T-helper 2 cell treated with Interferon-gamma antibody and Interleukin-4, amounts not matched to agents 5 μg/mL and 100 μg/mL, for 36 hours (primary cell): ENCODE results near the gene ACOT8.
"Not testable (repeated sequence)": the region's sequence is repeated elsewhere in the genome, so short reads cannot be mapped to it uniquely, and the experiment has no call there.

Source experiments
- DNase-seq: peaks from one replicate; pipeline ENCODE4 v3.0.0; 2021; ENCODE audit warnings: low spot score
- H3K27ac Mint-ChIP-seq: one replicate; pipeline ENCODE4 v1.8.0; 2021; ENCODE audit warnings: mild to moderate bottlenecking, mixed read lengths
- H3K27me3 Mint-ChIP-seq: one replicate; pipeline ENCODE4 v1.8.0; 2021; ENCODE audit warnings: low read depth, mixed read lengths
- H3K36me3 Mint-ChIP-seq: one replicate; pipeline ENCODE4 v1.8.0; 2021; ENCODE audit warnings: low read depth, mixed read lengths
- H3K4me1 Mint-ChIP-seq: one replicate; pipeline ENCODE4 v1.8.0; 2021; ENCODE audit warnings: low read depth, mixed read lengths
- H3K4me3 Mint-ChIP-seq: one replicate; pipeline ENCODE4 v1.8.0; 2022; ENCODE audit warnings: mild to moderate bottlenecking, moderate library complexity, mixed read lengths
- H3K9me3 Mint-ChIP-seq: one replicate; pipeline ENCODE4 v1.8.0; 2021; ENCODE audit warnings: mixed read lengths

Gene ACOT8

GRCh38 chr20:45874104-45874481 lies 16.9 kb upstream of the ACOT8 start:
- not testable (repeated sequence) for H3K36me3 Mint-ChIP-seq, H3K4me1 Mint-ChIP-seq, DNase-seq, H3K4me3 Mint-ChIP-seq, H3K27me3 Mint-ChIP-seq, H3K27ac Mint-ChIP-seq, H3K9me3 Mint-ChIP-seq

GRCh38 chr20:45873409-45874103 lies 16.4 kb upstream of the ACOT8 start:
- Mint-ChIP-seq H3K27ac (no peak overlapping the region), H3K4me1 (peaks cover 5% of the 10 kb centered on the region), H3K9me3 (no peaks in the 10 kb centered on the region), H3K4me3 (no peak overlapping the region), H3K27me3 (no peaks in the 10 kb centered on the region), H3K36me3 (peaks cover 8% of the 10 kb centered on the region)
- no peak for DNase-seq

DNA sequence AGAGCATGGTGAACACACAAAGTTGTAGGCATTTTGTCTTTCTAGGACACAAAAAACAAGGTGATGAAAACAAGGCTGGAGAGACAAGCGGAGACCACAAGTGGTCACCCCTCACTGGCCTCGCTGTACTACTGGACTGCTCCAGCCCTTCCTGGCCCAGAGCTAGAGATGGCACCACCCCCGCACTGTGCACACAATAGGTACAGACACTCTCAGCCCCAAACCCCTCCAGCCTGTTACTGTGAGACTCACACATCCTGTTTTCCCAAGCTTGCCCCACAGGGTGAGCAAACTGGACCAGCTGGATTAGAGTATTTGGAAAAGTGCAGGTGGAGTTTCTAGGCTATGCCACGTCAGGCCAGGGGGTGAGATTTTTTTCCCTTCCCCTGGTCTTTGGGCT lies 15.4 kb upstream of the ACOT8 start:
- Mint-ChIP-seq H3K4me1 (peaks cover 5% of the 10 kb centered on the region), H3K36me3 (peaks cover 8% of the 10 kb centered on the region)

GRCh38 chr20:45867819-45868176 lies 10.6 kb upstream of the ACOT8 start:
- Mint-ChIP-seq H3K4me1 (peaks cover 1% of the 10 kb centered on the region), H3K27ac (no peak overlapping the region), H3K36me3 (peaks cover 7% of the 10 kb centered on the region), H3K9me3 (no peaks in the 10 kb centered on the region), H3K4me3 (no peak overlapping the region), H3K27me3 (no peaks in the 10 kb centered on the region)
- no peak for DNase-seq

More for the DNA sequence above, 15.4 kb upstream of the ACOT8 start:
- H3K27ac Mint-ChIP-seq: no peak overlapping the region
- DNase-seq: no peak
- no peak overlapping the region for H3K4me3 Mint-ChIP-seq
- no peaks in the 10 kb centered on the region for H3K9me3 Mint-ChIP-seq
- H3K27me3 Mint-ChIP-seq: no peaks in the 10 kb centered on the region

DNA sequence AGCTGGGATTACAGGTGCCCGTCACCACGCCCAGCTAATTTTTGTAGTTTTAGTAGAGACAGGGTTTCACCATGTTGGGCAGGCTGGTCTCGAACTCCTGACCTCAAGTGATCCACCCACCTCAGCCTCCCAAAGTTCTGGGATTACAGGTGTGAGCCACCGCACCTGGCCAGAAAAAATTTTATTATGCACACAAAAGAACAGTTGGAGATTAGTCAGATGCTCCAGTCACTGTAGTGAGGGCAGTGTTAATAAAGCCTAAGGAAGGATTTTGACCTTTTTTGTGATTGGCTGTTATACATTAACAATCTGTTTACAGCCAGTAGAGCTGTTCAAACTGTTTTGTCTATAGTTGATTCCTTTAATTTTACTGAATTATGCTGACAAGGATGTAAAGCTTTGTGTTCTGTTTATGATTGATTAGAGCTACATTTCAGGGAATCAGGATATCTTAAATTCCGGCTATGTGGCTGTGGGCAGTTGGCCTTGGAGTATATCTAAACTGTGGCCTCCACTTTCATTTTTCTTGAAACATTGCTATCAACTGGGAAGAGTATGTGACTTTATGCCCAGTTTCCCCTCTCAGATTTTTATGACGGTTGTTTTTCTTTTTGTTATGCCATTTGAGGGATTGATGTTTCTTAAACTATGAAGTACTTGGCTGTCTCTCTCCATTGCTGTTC lies 10.1 kb upstream of the ACOT8 start:
- peaks cover under 1% of the 10 kb centered on the region for H3K4me1 Mint-ChIP-seq
- H3K27ac Mint-ChIP-seq: no peak overlapping the region
- no peaks in the 10 kb centered on the region for H3K9me3 Mint-ChIP-seq
- H3K36me3 Mint-ChIP-seq: peaks cover 5% of the 10 kb centered on the region
- no peak for DNase-seq
- H3K27me3 Mint-ChIP-seq: no peaks in the 10 kb centered on the region
- no peak overlapping the region for H3K4me3 Mint-ChIP-seq

GRCh38 chr20:45866454-45866853 lies 9.3 kb upstream of the ACOT8 start:
- Mint-ChIP-seq H3K36me3 (peaks cover 4% of the 10 kb centered on the region), H3K27me3 (no peaks in the 10 kb centered on the region), H3K27ac (no peak overlapping the region), H3K4me1 (no peaks in the 10 kb centered on the region), H3K4me3 (no peak overlapping the region), H3K9me3 (no peaks in the 10 kb centered on the region)
- no peak for DNase-seq

- H3K4me1 Mint-ChIP-seq: peaks cover 14% of the 10 kb centered on the region
- DNase-seq: no peak
- H3K27ac Mint-ChIP-seq: no peak overlapping the region
- H3K4me3 Mint-ChIP-seq: no peak overlapping the region
- no peaks in the 10 kb centered on the region for H3K9me3 Mint-ChIP-seq
- no peaks in the 10 kb centered on the region for H3K27me3 Mint-ChIP-seq
- H3K36me3 Mint-ChIP-seq: peaks cover 4% of the 10 kb centered on the region
Observed at GRCh38 chr20:45863543-45864470, 6.6 kb upstream of the ACOT8 start.

- DNase-seq: no peak
- no peaks in the 10 kb centered on the region for H3K27me3 Mint-ChIP-seq
- peaks cover 4% of the 10 kb centered on the region for H3K36me3 Mint-ChIP-seq
- H3K27ac Mint-ChIP-seq: no peak overlapping the region
- no peaks in the 10 kb centered on the region for H3K9me3 Mint-ChIP-seq
- peaks cover 29% of the 10 kb centered on the region for H3K4me1 Mint-ChIP-seq
- H3K4me3 Mint-ChIP-seq: no peak overlapping the region
Observed at GRCh38 chr20:45861221-45862075, 4.3 kb upstream of the ACOT8 start.

DNA sequence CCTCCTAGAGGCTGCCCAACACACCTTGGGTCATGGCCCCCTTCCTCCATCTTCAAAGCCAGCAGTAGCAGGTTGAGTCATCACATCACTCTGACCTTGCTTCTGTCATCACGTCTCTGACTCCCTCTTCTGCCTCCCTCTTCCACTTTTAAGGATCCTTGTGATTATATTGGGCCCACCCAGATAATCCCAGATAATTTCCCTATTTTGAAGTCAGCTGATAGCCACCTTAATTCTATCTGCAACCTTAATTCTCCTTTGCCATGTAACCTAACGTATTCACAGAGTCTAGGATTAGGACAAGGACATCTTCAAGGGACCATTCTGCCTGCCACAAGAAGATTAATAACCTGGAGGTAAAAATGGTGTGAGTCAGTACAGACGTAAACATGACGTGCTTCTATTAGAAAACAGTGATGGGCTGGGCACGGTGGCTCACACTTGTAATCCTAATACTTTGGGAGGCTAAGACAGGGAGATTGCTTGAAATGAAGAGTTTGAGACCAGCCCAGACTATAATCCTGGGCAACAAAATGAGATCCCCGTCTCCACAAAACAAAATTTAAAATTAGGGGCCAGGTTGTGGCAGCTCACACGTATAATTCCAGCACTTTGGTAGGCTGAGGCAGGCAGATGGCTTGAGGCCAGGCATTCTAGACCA lies 3.5 kb upstream of the ACOT8 start:
- no peak overlapping the region for H3K27ac Mint-ChIP-seq
- H3K4me1 Mint-ChIP-seq: peaks cover 29% of the 10 kb centered on the region
- H3K36me3 Mint-ChIP-seq: peaks cover 4% of the 10 kb centered on the region
- no peaks in the 10 kb centered on the region for H3K27me3 Mint-ChIP-seq
- DNase-seq: no peak
- H3K9me3 Mint-ChIP-seq: no peaks in the 10 kb centered on the region
- H3K4me3 Mint-ChIP-seq: no peak overlapping the region

- H3K4me3 Mint-ChIP-seq: no peak overlapping the region
- no peaks in the 10 kb centered on the region for H3K9me3 Mint-ChIP-seq
- no peak overlapping the region for H3K27ac Mint-ChIP-seq
- H3K4me1 Mint-ChIP-seq: peaks cover 33% of the 10 kb centered on the region
- H3K27me3 Mint-ChIP-seq: no peaks in the 10 kb centered on the region
- DNase-seq: no peak
- H3K36me3 Mint-ChIP-seq: peaks cover 4% of the 10 kb centered on the region
Observed at GRCh38 chr20:45859916-45860315, 2.7 kb upstream of the ACOT8 start.

DNA sequence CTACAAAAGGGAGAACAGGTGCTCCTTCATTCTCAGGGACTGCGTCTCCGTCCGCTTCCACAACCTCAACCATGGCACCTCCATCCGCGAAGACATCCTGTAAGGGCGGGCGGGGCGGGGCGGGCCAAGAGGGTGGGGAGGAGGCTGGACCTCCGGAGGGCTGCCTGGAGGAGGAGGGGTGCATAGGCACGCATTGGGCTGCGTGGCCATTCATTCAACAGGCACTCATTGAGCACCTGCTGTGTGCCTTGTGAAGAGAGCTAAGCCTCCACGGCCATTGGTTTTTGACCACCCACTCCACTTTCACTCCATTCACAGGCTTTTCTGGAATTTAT lies 657 bp upstream of the ACOT8 start:
- Mint-ChIP-seq H3K9me3 (no peaks in the 10 kb centered on the region), H3K4me3 (peak overlapping the region; percentile 98), H3K27ac (peak overlapping the region; percentile 99), H3K4me1 (peaks cover 36% of the 10 kb centered on the region), H3K36me3 (peaks cover 9% of the 10 kb centered on the region), H3K27me3 (no peaks in the 10 kb centered on the region)
- no peak for DNase-seq

- Mint-ChIP-seq H3K9me3 (no peaks in the 10 kb centered on the region), H3K27ac (no peak overlapping the region), H3K4me3 (no peak overlapping the region), H3K27me3 (no peaks in the 10 kb centered on the region), H3K4me1 (peaks cover 21% of the 10 kb centered on the region), H3K36me3 (peaks cover 28% of the 10 kb centered on the region)
- no peak for DNase-seq
Observed at GRCh38 chr20:45853484-45853883, 3.7 kb downstream of the ACOT8 start.

GRCh38 chr20:45852326-45852725 lies 4.9 kb downstream of the ACOT8 start:
- Mint-ChIP-seq H3K4me3 (no peak overlapping the region), H3K27ac (no peak overlapping the region), H3K27me3 (no peaks in the 10 kb centered on the region), H3K4me1 (peaks cover 11% of the 10 kb centered on the region), H3K36me3 (peaks cover 28% of the 10 kb centered on the region), H3K9me3 (no peaks in the 10 kb centered on the region)
- no peak for DNase-seq
